ENCODE data around the gene LPIN3.

The LPIN3 gene, protein sequence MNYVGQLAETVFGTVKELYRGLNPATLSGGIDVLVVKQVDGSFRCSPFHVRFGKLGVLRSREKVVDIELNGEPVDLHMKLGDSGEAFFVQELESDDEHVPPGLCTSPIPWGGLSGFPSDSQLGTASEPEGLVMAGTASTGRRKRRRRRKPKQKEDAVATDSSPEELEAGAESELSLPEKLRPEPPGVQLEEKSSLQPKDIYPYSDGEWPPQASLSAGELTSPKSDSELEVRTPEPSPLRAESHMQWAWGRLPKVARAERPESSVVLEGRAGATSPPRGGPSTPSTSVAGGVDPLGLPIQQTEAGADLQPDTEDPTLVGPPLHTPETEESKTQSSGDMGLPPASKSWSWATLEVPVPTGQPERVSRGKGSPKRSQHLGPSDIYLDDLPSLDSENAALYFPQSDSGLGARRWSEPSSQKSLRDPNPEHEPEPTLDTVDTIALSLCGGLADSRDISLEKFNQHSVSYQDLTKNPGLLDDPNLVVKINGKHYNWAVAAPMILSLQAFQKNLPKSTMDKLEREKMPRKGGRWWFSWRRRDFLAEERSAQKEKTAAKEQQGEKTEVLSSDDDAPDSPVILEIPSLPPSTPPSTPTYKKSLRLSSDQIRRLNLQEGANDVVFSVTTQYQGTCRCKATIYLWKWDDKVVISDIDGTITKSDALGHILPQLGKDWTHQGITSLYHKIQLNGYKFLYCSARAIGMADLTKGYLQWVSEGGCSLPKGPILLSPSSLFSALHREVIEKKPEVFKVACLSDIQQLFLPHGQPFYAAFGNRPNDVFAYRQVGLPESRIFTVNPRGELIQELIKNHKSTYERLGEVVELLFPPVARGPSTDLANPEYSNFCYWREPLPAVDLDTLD

GRCh38 chr20:41340327-41341055 is at the start of gene LPIN3:
LPIN3 (plus strand) TSS chr20:41340821; CDS start chr20:41345804, 4,983 bp downstream.
- H3K4me3 ChIP-seq (replicated peaks in 1 of 2; ENCODE audit: low read depth in 2 of 2, low read length in 2 of 2): peak within 1 kb of the TSS; percentile 52 to 63
- peak; percentile 92 to 95 for DNase-seq (ENCODE audit: low read depth in 2 of 2)
- TF ChIP-seq, protein P1, sequence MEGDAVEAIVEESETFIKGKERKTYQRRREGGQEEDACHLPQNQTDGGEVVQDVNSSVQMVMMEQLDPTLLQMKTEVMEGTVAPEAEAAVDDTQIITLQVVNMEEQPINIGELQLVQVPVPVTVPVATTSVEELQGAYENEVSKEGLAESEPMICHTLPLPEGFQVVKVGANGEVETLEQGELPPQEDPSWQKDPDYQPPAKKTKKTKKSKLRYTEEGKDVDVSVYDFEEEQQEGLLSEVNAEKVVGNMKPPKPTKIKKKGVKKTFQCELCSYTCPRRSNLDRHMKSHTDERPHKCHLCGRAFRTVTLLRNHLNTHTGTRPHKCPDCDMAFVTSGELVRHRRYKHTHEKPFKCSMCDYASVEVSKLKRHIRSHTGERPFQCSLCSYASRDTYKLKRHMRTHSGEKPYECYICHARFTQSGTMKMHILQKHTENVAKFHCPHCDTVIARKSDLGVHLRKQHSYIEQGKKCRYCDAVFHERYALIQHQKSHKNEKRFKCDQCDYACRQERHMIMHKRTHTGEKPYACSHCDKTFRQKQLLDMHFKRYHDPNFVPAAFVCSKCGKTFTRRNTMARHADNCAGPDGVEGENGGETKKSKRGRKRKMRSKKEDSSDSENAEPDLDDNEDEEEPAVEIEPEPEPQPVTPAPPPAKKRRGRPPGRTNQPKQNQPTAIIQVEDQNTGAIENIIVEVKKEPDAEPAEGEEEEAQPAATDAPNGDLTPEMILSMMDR (IDR thresholded peaks at IDR 0.05; ENCODE audit: low read depth, low read length): no peak

- peak in 1 of 2 donors; percentile 68 for DNase-seq (ENCODE audit: low read depth in 2 of 2)
- TF ChIP-seq, protein P1 (IDR thresholded peaks at IDR 0.05; ENCODE audit: low read depth, low read length): no peak
- no peak overlapping the region for H3K4me3 ChIP-seq (replicated peaks in 1 of 2; ENCODE audit: low read depth in 2 of 2, low read length in 2 of 2)
Measured at GRCh38 chr20:41293269-41294037, 47.2 kb upstream of the LPIN3 start.

DNA sequence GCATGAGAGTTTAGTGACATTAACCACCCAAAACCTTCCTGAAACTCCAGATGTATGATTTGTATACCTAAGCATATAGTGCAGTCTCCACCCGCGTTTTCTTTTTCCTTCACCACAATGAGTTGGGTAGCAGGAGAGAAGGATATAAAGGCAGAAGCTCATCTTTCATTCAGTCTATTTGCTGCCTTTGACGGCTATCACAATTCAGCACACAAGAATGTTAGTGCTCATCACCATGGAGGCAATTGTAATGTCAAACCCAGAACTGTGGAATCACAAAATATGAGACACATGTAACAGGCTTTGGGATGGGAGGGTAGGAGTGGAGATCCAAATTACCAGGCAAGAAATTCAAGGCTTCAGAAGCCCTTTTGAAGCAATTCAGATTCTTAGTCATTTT is 40.7 kb upstream of the LPIN3 start:
- TF ChIP-seq, protein P1 (IDR thresholded peaks at IDR 0.05; ENCODE audit: low read depth, low read length): no peak
- DNase-seq (ENCODE audit: low read depth in 2 of 2): no peak

GRCh38 chr20:41300383-41300782 is 40.2 kb upstream of the LPIN3 start:
- DNase-seq (ENCODE audit: low read depth in 2 of 2): no peak
- H3K4me3 ChIP-seq (replicated peaks in 1 of 2; ENCODE audit: low read depth in 2 of 2, low read length in 2 of 2): no peak overlapping the region
- TF ChIP-seq, protein P1 (IDR thresholded peaks at IDR 0.05; ENCODE audit: low read depth, low read length): no peak

More for the DNA sequence above, 40.7 kb upstream of the LPIN3 start:
- H3K4me3 ChIP-seq (replicated peaks in 1 of 2; ENCODE audit: low read depth in 2 of 2, low read length in 2 of 2): no peak overlapping the region

GRCh38 chr20:41300886-41301285 is 39.7 kb upstream of the LPIN3 start:
- no peak overlapping the region for H3K4me3 ChIP-seq (replicated peaks in 1 of 2; ENCODE audit: low read depth in 2 of 2, low read length in 2 of 2)
- DNase-seq (ENCODE audit: low read depth in 2 of 2): no peak
- TF ChIP-seq, protein P1 (IDR thresholded peaks at IDR 0.05; ENCODE audit: low read depth, low read length): no peak

DNA sequence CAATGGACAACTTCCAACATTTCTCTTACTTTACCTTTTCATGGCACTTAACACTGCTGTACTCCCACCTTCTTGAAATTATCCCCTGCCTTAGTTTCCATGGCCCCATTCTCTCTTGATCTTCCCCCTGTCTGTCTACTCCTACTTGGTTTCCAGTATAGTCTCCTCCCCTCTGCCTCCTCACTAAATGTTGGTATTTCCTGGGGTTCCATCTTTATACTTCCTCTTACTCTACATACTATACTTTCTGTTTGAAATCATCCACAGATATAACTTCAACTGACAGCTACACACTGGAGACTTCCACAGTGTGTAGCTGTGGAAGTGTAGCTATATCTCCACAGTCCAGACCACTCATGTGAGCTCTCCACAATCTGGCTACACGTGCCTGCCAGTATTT is 36.6 kb upstream of the LPIN3 start:
- no peak for DNase-seq (ENCODE audit: low read depth in 2 of 2)
- no peak overlapping the region for H3K4me3 ChIP-seq (replicated peaks in 1 of 2; ENCODE audit: low read depth in 2 of 2, low read length in 2 of 2)
- TF ChIP-seq, protein P1 (IDR thresholded peaks at IDR 0.05; ENCODE audit: low read depth, low read length): no peak
